ENCODE results near the gene MARK3.

Gene MARK3

GRCh38 chr14:103367995-103368394 is 17.2 kb upstream of the MARK3 start:
- DNase-seq, result no peak

GRCh38 chr14:103370087-103370486 is 15.1 kb upstream of the MARK3 start:
- no peak for DNase-seq

- no peak for DNase-seq
Observed at GRCh38 chr14:103372017-103372416, 13.2 kb upstream of the MARK3 start.

GRCh38 chr14:103372552-103373304 is 12.5 kb upstream of the MARK3 start:
- DNase-seq, result no peak

GRCh38 chr14:103374121-103374520 is 11.1 kb upstream of the MARK3 start:
- no peak for DNase-seq

- DNase-seq, result no peak
Observed at GRCh38 chr14:103377522-103378037, 7.6 kb upstream of the MARK3 start.

- no peak for DNase-seq
Observed at GRCh38 chr14:103378038-103378854, 7.0 kb upstream of the MARK3 start.

GRCh38 chr14:103380719-103381377 is 4.4 kb upstream of the MARK3 start:
- DNase-seq, result no peak

GRCh38 chr14:103382376-103382775 is 2.8 kb upstream of the MARK3 start:
- DNase-seq, result no peak

- DNase-seq, result no peak
Observed at GRCh38 chr14:103384450-103385151, 614 bp upstream of the MARK3 start.

GRCh38 chr14:103385929-103386712 is 906 bp downstream of the MARK3 start:
- peak; percentile 15 for DNase-seq

- DNase-seq, result no peak
Observed at GRCh38 chr14:103386713-103387329, 1.6 kb downstream of the MARK3 start.

- DNase-seq, result no peak
Observed at GRCh38 chr14:103388664-103389063, 3.4 kb downstream of the MARK3 start.

- no peak for DNase-seq
Observed at GRCh38 chr14:103390605-103391004, 5.4 kb downstream of the MARK3 start.

GRCh38 chr14:103391048-103391447 is 5.8 kb downstream of the MARK3 start:
- DNase-seq, result no peak

GRCh38 chr14:103392106-103392505 is 6.9 kb downstream of the MARK3 start:
- no peak for DNase-seq

- no peak for DNase-seq
Observed at GRCh38 chr14:103392572-103392971, 7.4 kb downstream of the MARK3 start.

- no peak for DNase-seq
Observed at GRCh38 chr14:103393070-103393469, 7.9 kb downstream of the MARK3 start.

GRCh38 chr14:103393676-103394626 is 8.7 kb downstream of the MARK3 start:
- DNase-seq, result no peak

- no peak for DNase-seq
Observed at GRCh38 chr14:103395244-103395643, 10.0 kb downstream of the MARK3 start.

Measured in DMS79 (cell line).